GM12801 (cell line): ENCODE measurements around the gene ENG.

Experiments used
- CTCF ChIP-seq: IDR thresholded peaks from one replicate; pipeline ENCODE4 v1.5.1; 2011; ENCODE audit warnings: control low read depth; ENCODE audit not compliant: insufficient read length; ENCODE audit errors: extremely low read depth

The ENG gene

GRCh38 chr9:127778280-127779135 is 76.0 kb downstream of the ENG start, which contains the start of gene SH2D3C:
SH2D3C (minus strand) TSS chr9:127778666; CDS start chr9:127778627, 39 bp downstream.
- no peak for TF ChIP-seq CTCF

GRCh38 chr9:127777368-127777980 is 77.0 kb downstream of the ENG start:
- no peak for TF ChIP-seq CTCF

GRCh38 chr9:127776924-127777289 is 77.6 kb downstream of the ENG start:
- no peak for TF ChIP-seq CTCF

GRCh38 chr9:127776195-127776923 is 78.1 kb downstream of the ENG start:
- no peak for TF ChIP-seq CTCF

GRCh38 chr9:127773981-127774380 is 80.5 kb downstream of the ENG start:
- no peak for TF ChIP-seq CTCF

- TF ChIP-seq CTCF, result no peak
These were observed 81.2 kb downstream of the ENG start for GRCh38 chr9:127773272-127773671.

GRCh38 chr9:127772603-127773002 is 81.9 kb downstream of the ENG start:
- TF ChIP-seq CTCF, result no peak
